ENCODE results near the gene PNPLA5. TPM values are rescaled to one million over a fixed set of nuclear protein-coding genes. Genes with fewer than 3 reads are reported as not detected.

The PNPLA5 gene
- total and polyA plus RNA-seq, 10 donors, result not detected

- peak overlapping the region in 2 of 8 donors; percentile 8 to 44 for H3K27ac ChIP-seq
- H3K9me3 ChIP-seq, result no peaks in the 10 kb centered on the region
- WGBS, 5 donors, result 57 to 67% (median 60%) methylated on average over 15 to 16 of the region's 16 CpGs
- H3K4me3 ChIP-seq, result no peak overlapping the region
- peaks cover 0 to 3% (median 0%) of the 10 kb centered on the region in 6 donors for H3K4me1 ChIP-seq
- peaks cover 0 to 63% (median 7%) of the 10 kb centered on the region in 7 donors for H3K27me3 ChIP-seq (replicated peaks in 1 of 7)
- H3K36me3 ChIP-seq, result no peaks in the 10 kb centered on the region
- intact Hi-C loops (cut with DNase I; ENCODE audit: low total_unique reads), result no loop called here
- peak; percentile 63 for DNase-seq
- TF ChIP-seq POLR2AphosphoS5 (IDR thresholded peaks at IDR 0.05), result no peak
- no peak for TF ChIP-seq POLR2A (IDR thresholded peaks at IDR 0.05)
- TF ChIP-seq, protein P1, sequence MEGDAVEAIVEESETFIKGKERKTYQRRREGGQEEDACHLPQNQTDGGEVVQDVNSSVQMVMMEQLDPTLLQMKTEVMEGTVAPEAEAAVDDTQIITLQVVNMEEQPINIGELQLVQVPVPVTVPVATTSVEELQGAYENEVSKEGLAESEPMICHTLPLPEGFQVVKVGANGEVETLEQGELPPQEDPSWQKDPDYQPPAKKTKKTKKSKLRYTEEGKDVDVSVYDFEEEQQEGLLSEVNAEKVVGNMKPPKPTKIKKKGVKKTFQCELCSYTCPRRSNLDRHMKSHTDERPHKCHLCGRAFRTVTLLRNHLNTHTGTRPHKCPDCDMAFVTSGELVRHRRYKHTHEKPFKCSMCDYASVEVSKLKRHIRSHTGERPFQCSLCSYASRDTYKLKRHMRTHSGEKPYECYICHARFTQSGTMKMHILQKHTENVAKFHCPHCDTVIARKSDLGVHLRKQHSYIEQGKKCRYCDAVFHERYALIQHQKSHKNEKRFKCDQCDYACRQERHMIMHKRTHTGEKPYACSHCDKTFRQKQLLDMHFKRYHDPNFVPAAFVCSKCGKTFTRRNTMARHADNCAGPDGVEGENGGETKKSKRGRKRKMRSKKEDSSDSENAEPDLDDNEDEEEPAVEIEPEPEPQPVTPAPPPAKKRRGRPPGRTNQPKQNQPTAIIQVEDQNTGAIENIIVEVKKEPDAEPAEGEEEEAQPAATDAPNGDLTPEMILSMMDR (IDR thresholded peaks at IDR 0.05 in 8 of 11, conservative IDR thresholded peaks at IDR 0.05 in 3 of 11), result no peak
These were observed 43.2 kb downstream of the PNPLA5 start for GRCh38 chr22:43848366-43849171.

- no peaks in the 10 kb centered on the region for H3K9me3 ChIP-seq
- intact Hi-C loops (cut with DNase I; ENCODE audit: low total_unique reads), result no loop called here
- DNase-seq, result peak; percentile 55
- H3K4me1 ChIP-seq, result peaks cover 0 to 1% (median 0%) of the 10 kb centered on the region in 6 donors
- H3K27me3 ChIP-seq (replicated peaks in 1 of 7), result peaks cover 0 to 60% (median 7%) of the 10 kb centered on the region in 7 donors
- H3K36me3 ChIP-seq, result no peaks in the 10 kb centered on the region
- H3K4me3 ChIP-seq, result no peak overlapping the region
- TF ChIP-seq POLR2AphosphoS5 (IDR thresholded peaks at IDR 0.05), result no peak
- TF ChIP-seq, protein P1 (IDR thresholded peaks at IDR 0.05 in 8 of 11, conservative IDR thresholded peaks at IDR 0.05 in 3 of 11), result no peak
- TF ChIP-seq POLR2A (IDR thresholded peaks at IDR 0.05), result no peak
- WGBS, 5 donors, result 77 to 89% (median 83%) methylated on average over 9 to 14 of the region's 14 CpGs
- no peak overlapping the region for H3K27ac ChIP-seq
These were observed 44.2 kb downstream of the PNPLA5 start for GRCh38 chr22:43847376-43848289.

- no peak overlapping the region for H3K27ac ChIP-seq
- peaks cover 0 to 54% (median 2%) of the 10 kb centered on the region in 7 donors for H3K27me3 ChIP-seq (replicated peaks in 1 of 7)
- H3K4me1 ChIP-seq, result no peaks in the 10 kb centered on the region
- H3K9me3 ChIP-seq, result no peaks in the 10 kb centered on the region
- peak; percentile 31 for DNase-seq
- TF ChIP-seq, protein P1 (IDR thresholded peaks at IDR 0.05 in 8 of 11, conservative IDR thresholded peaks at IDR 0.05 in 3 of 11), result no peak
- TF ChIP-seq POLR2A (IDR thresholded peaks at IDR 0.05) (no peak), POLR2AphosphoS5 (IDR thresholded peaks at IDR 0.05) (no peak)
- WGBS, 5 donors, result 61 to 81% (median 72%) methylated on average over 11 of the region's 11 CpGs
- no peaks in the 10 kb centered on the region for H3K36me3 ChIP-seq
- no peak overlapping the region for H3K4me3 ChIP-seq
- intact Hi-C loops (cut with DNase I; ENCODE audit: low total_unique reads), result no loop called here
These were observed 44.8 kb downstream of the PNPLA5 start for GRCh38 chr22:43846966-43847365.
